Smooth muscle cell (in vitro differentiated cells): ENCODE measurements around the gene ADORA2B. TPM values are rescaled to one million over a fixed set of nuclear protein-coding genes. Genes with fewer than 3 reads are reported as not detected.
A peak's percentile ranks its signal among the peaks of the same experiment; 100 is the strongest.
"Not testable (repeated sequence)": the region's sequence is repeated elsewhere in the genome, so short reads cannot be mapped to it uniquely, and the experiment has no call there.

Source experiments
- DNase-seq: peaks from one replicate; lab custom pipeline; 2025; ENCODE audit not compliant: unreplicated experiment; lab: John Stamatoyannopoulos, UW
- H2AFZ ChIP-seq: fragments of 200-600 bp; sonication (generic); 2 replicates; pipeline ENCODE4 v1.6.0; 2016; ENCODE audit warnings: antibody characterized with exemption, low read depth, mild to moderate bottlenecking
- H3F3A ChIP-seq: fragments of 200-600 bp; sonication (generic); 2 replicates; pipeline ENCODE4 v1.6.0; 2017; ENCODE audit warnings: antibody characterized with exemption, low read depth
- H3K27ac ChIP-seq: fragments of 200-600 bp; sonication (generic); 2 replicates; pipeline ENCODE4 v1.5.1; 2016; ENCODE audit warnings: low read depth, mild to moderate bottlenecking
- H3K27me3 ChIP-seq: fragments of 200-600 bp; sonication (generic); 2 replicates; pipeline ENCODE4 v1.6.1; 2016; ENCODE audit warnings: low read depth, mild to moderate bottlenecking
- H3K36me3 ChIP-seq: fragments of 200-600 bp; sonication (generic); 2 replicates; pipeline ENCODE4 v1.5.1; 2016; ENCODE audit warnings: low read depth
- H3K4me1 ChIP-seq: fragments of 200-600 bp; sonication (generic); 2 replicates; pipeline ENCODE4 v1.5.1; 2016; ENCODE audit warnings: low read depth
- H3K4me2 ChIP-seq: fragments of 200-600 bp; sonication (generic); 2 replicates; pipeline ENCODE4 v1.6.0; 2016; ENCODE audit warnings: mild to moderate bottlenecking
- H3K4me3 ChIP-seq: fragments of 200-600 bp; sonication (generic); 2 replicates; pipeline ENCODE4 v1.5.1; 2016; ENCODE audit warnings: mild to moderate bottlenecking
- H3K79me2 ChIP-seq: fragments of 200-600 bp; sonication (generic); 2 replicates; pipeline ENCODE4 v1.6.0; 2016; ENCODE audit warnings: low read depth, mild to moderate bottlenecking
- H3K9ac ChIP-seq: fragments of 200-600 bp; sonication (generic); 2 replicates; pipeline ENCODE4 v1.6.0; 2016; ENCODE audit warnings: low read depth
- H3K9me3 ChIP-seq: fragments of 200-600 bp; sonication (generic); replicated peaks from 2 replicates; pipeline ENCODE4 v1.5.1; 2016; ENCODE audit warnings: low read depth
- H4K20me1 ChIP-seq: fragments of 200-600 bp; sonication (generic); 2 replicates; pipeline ENCODE4 v1.6.0; 2016; ENCODE audit warnings: low read depth
- WGBS: methylation state at CpG from one replicate; pipeline ENCODE4 v1.1.7; 2016; ENCODE audit warnings: low lambda C conversion rate; 5-methylcytosine and 5-hydroxymethylcytosine counted together
- polyA plus RNA-seq: library from polyadenylated mRNA; unstranded; fragments of >200 nt; fragmentation: Nextera tagmentation; extraction: Ambion mirVana; gene quantifications from 2 replicates; pipeline ENCODE4 v1.2.1, GENCODE V29; 2016
- total RNA-seq: library from RNA; depleted of rRNA; stranded (reverse); fragments of >200 nt; gene quantifications from 2 replicates; pipeline ENCODE4 v1.2.3, GENCODE V29; 2014
- TF ChIP-seq, protein P1 (sequence below): fragments of 200-600 bp; sonication (generic); IDR thresholded peaks from 2 replicates; pipeline ENCODE4 v1.5.1; 2017; ENCODE audit warnings: borderline replicate concordance, mild to moderate bottlenecking, antibody characterized with exemption; ENCODE audit not compliant: insufficient read depth, poor library complexity, severe bottlenecking

Gene ADORA2B
- total RNA-seq, result 14.2 and 24.7 TPM in 2 replicates
- 17.0 and 18.8 TPM in 2 replicates for polyA plus RNA-seq

DNA sequence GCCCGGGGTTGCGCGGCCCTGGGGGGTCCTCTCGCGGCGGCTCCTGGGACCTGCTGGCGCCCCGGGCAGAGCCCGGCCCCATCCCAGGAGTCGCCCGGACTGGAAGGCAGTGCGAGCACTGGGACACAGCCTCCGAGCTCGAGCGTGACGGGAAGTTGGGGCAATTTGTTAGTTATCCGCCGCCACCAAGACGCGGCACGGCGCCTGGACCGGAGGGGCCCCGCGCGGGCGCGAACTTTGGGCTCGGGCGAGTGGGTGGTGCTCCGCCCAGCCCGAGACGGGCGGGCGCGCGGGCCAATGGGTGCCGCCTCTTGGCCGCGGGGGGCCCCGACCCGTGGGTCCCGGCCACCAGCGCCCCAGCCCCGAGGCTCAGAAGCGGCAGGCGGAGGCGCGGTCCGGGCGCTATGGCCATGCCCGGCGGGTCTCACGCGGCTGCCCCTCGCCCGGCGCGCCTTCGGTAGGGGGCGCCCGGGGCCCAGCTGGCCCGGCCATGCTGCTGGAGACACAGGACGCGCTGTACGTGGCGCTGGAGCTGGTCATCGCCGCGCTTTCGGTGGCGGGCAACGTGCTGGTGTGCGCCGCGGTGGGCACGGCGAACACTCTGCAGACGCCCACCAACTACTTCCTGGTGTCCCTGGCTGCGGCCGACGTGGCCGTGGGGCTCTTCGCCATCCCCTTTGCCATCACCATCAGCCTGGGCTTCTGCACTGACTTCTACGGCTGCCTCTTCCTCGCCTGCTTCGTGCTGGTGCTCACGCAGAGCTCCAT lies at the start of gene ADORA2B:
TSS of gene ADORA2B (plus strand) at position 372 of the 768 bp plus-strand sequence. CDS start at position 491, 119 bp downstream.
- Histone ChIP-seq H3K4me1 (peaks cover 5% of the 10 kb centered on the region), H3K9ac (peak within 1 kb of the TSS; percentile 62), H3K27me3 (no peaks in the 10 kb centered on the region), H3K4me3 (peak within 1 kb of the TSS; percentile 73), H3K27ac (peak within 1 kb of the TSS; percentile 24), H3K4me2 (peak within 1 kb of the TSS; percentile 99), H3F3A (peaks cover 6% of the 10 kb centered on the region), H2AFZ (peak within 1 kb of the TSS; percentile 95), H3K36me3 (no peaks in the 10 kb centered on the region), H4K20me1 (peaks cover 10% of the 10 kb centered on the region), H3K79me2 (peaks cover 17% of the 10 kb centered on the region), H3K9me3 (no peaks in the 10 kb centered on the region)
- TF ChIP-seq, protein P1, sequence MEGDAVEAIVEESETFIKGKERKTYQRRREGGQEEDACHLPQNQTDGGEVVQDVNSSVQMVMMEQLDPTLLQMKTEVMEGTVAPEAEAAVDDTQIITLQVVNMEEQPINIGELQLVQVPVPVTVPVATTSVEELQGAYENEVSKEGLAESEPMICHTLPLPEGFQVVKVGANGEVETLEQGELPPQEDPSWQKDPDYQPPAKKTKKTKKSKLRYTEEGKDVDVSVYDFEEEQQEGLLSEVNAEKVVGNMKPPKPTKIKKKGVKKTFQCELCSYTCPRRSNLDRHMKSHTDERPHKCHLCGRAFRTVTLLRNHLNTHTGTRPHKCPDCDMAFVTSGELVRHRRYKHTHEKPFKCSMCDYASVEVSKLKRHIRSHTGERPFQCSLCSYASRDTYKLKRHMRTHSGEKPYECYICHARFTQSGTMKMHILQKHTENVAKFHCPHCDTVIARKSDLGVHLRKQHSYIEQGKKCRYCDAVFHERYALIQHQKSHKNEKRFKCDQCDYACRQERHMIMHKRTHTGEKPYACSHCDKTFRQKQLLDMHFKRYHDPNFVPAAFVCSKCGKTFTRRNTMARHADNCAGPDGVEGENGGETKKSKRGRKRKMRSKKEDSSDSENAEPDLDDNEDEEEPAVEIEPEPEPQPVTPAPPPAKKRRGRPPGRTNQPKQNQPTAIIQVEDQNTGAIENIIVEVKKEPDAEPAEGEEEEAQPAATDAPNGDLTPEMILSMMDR, result peak; percentile 46
- under 1% methylated on average over 65 of the region's 88 CpGs for WGBS
- peak; percentile 78 for DNase-seq

DNA sequence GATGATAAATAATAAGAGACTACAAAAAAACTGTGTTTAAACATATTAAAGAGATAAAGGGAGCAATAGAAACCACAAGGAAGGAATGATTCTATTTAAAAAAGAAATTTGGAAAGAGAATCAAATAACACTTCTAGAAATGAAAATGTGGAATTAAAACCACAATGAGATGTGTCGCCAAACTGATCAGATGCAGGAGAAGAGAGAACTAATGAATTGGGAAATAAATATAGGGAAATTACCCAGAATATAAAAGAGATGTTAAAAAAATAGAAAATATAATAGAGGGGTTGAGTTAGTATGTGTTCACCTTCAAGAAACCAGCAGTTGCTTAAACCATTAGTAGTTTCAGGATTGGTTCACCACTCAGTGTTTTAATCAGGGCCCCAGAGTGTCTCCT lies 48.7 kb upstream of the ADORA2B start:
- H3K27me3 ChIP-seq, result no peaks in the 10 kb centered on the region
- no peak for DNase-seq
- H3K4me1 ChIP-seq, result no peaks in the 10 kb centered on the region
- H3K36me3 ChIP-seq, result no peaks in the 10 kb centered on the region
- H4K20me1 ChIP-seq, result no peaks in the 10 kb centered on the region
- 97% methylated on average over 1 of the region's 1 CpG for WGBS
- no peaks in the 10 kb centered on the region for H3F3A ChIP-seq
- no peak overlapping the region for H2AFZ ChIP-seq
- H3K9me3 ChIP-seq, result no peaks in the 10 kb centered on the region
- H3K79me2 ChIP-seq, result no peaks in the 10 kb centered on the region
- no peak overlapping the region for H3K27ac ChIP-seq
- H3K4me3 ChIP-seq, result no peak overlapping the region
- no peak overlapping the region for H3K9ac ChIP-seq
- TF ChIP-seq, protein P1, result no peak
- no peak overlapping the region for H3K4me2 ChIP-seq

DNA sequence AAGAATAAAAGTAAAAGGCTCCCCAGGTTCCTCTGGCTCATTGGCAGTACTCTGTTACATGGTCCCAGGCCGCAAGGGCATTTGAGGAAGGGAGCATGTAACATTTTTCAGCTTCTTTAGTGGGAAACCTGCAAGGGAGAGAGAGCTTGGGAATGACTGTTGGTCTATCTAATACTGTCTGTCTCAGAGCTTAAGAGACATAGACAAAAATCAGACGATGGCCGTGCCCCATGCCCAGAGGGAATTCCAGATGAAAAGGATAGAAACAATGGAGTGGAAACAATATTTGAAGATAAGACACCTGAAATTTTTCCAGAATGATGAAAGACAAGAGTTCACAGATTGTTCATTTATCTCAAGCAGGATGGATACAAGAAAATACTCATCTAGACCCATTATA lies 48.1 kb upstream of the ADORA2B start:
- WGBS, result 85% methylated on average over 3 of the region's 3 CpGs

DNA sequence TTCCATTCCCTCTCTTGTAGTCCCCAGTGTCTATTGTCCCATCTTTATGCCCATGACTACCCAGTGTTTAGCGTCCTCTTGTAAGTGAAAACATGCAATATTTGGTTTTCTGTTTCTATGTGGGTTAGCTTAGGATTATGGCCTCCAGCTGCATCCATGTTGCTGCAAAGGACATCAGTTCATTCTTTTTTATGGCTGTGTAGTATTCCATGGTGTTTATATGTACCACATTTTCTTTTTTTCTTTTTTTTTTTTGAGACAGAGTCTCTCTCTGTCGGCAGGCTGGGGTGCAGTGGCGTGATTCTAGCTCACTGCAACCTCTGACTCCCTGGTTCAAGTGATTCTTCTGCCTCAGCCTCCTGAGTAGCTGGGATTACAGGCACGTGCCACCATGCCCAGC lies 45.3 kb upstream of the ADORA2B start:
- WGBS, result 97% methylated on average over 4 of the region's 4 CpGs
- H3F3A ChIP-seq, H3K36me3 ChIP-seq, H3K79me2 ChIP-seq, H3K9me3 ChIP-seq, H3K4me2 ChIP-seq, H4K20me1 ChIP-seq, H3K4me3 ChIP-seq, H3K9ac ChIP-seq, H3K27ac ChIP-seq, H2AFZ ChIP-seq, DNase-seq, H3K4me1 ChIP-seq, H3K27me3 ChIP-seq: not testable (repeated sequence)

More for the DNA sequence above, 48.1 kb upstream of the ADORA2B start:
- Histone ChIP-seq H3K36me3 (no peaks in the 10 kb centered on the region), H3K4me1 (no peaks in the 10 kb centered on the region), H3K79me2 (no peaks in the 10 kb centered on the region), H3K9me3 (no peaks in the 10 kb centered on the region), H2AFZ (no peak overlapping the region), H3K27ac (no peak overlapping the region), H3K4me3 (no peak overlapping the region), H4K20me1 (no peaks in the 10 kb centered on the region), H3K27me3 (no peaks in the 10 kb centered on the region), H3F3A (no peaks in the 10 kb centered on the region), H3K9ac (no peak overlapping the region), H3K4me2 (no peak overlapping the region)
- DNase-seq, result no peak
- TF ChIP-seq, protein P1, result no peak
